Neural crest cell (in vitro differentiated cells): ENCODE results near the gene ATP10B. TPM values are rescaled to one million over a fixed set of nuclear protein-coding genes. Genes with fewer than 3 reads are reported as not detected.

Source experiments
- DNase-seq: peaks from one replicate; pipeline ENCODE4 v3.0.0; 2021; ENCODE audit warnings: low read depth, mixed read lengths, low spot score
- H3K27ac Mint-ChIP-seq: one replicate; pipeline ENCODE4 v1.8.0; 2021; ENCODE audit warnings: mild to moderate bottlenecking, mixed read lengths; ENCODE audit not compliant: unreplicated experiment
- H3K27me3 Mint-ChIP-seq: 2 replicates; pipeline ENCODE4 v1.8.0; 2021; ENCODE audit warnings: low read depth, mild to moderate bottlenecking, mixed read lengths
- H3K36me3 Mint-ChIP-seq: 2 replicates; pipeline ENCODE4 v1.8.0; 2021; ENCODE audit warnings: low read depth, mild to moderate bottlenecking, mixed read lengths
- H3K4me1 Mint-ChIP-seq: 2 replicates; pipeline ENCODE4 v1.8.0; 2021; ENCODE audit warnings: mixed read lengths
- H3K4me3 Mint-ChIP-seq: one replicate; pipeline ENCODE4 v1.8.0; 2021; ENCODE audit warnings: mild to moderate bottlenecking, mixed read lengths
- H3K9me3 Mint-ChIP-seq: 2 replicates; pipeline ENCODE4 v1.8.0; 2021; ENCODE audit warnings: mixed read lengths
- total RNA-seq: library from RNA; stranded (reverse); gene quantifications from 2 replicates; pipeline ENCODE4 v1.2.1, GENCODE V29; 2021
- TF ChIP-seq, protein P1 (sequence below): fragments of 200-600 bp; sonication (generic); conservative IDR thresholded peaks from 2 replicates; pipeline ENCODE4 v1.5.0; 2021; ENCODE audit warnings: antibody characterized with exemption, mild to moderate bottlenecking

The ATP10B gene
- total RNA-seq, 1 donor from 2014 or later, result 10.8 TPM

DNA sequence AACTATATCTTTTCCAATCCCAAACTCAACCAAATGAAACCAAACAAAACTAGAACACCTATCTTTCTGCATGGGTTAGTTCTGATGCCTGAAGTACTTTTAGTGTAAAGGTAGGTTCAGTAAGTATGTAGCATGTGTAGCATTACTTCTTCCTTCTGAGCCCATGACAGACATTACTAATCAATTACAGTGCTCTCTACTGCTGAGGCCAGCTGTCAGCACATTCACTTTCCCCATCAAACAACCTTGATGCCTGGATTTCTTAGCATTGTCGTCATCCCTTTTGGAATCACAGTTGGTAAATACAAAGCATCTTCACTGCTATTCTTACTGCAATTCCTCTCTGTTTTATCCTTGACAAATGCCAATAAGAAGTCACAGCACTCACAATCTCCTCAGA is 327.2 kb downstream of the ATP10B start:
- no peak overlapping the region for H3K27ac Mint-ChIP-seq
- peaks cover 5% of the 10 kb centered on the region for H3K4me1 Mint-ChIP-seq
- TF ChIP-seq, protein P1, sequence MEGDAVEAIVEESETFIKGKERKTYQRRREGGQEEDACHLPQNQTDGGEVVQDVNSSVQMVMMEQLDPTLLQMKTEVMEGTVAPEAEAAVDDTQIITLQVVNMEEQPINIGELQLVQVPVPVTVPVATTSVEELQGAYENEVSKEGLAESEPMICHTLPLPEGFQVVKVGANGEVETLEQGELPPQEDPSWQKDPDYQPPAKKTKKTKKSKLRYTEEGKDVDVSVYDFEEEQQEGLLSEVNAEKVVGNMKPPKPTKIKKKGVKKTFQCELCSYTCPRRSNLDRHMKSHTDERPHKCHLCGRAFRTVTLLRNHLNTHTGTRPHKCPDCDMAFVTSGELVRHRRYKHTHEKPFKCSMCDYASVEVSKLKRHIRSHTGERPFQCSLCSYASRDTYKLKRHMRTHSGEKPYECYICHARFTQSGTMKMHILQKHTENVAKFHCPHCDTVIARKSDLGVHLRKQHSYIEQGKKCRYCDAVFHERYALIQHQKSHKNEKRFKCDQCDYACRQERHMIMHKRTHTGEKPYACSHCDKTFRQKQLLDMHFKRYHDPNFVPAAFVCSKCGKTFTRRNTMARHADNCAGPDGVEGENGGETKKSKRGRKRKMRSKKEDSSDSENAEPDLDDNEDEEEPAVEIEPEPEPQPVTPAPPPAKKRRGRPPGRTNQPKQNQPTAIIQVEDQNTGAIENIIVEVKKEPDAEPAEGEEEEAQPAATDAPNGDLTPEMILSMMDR, result no peak
- H3K4me3 Mint-ChIP-seq, result no peak overlapping the region
- no peaks in the 10 kb centered on the region for H3K9me3 Mint-ChIP-seq
- H3K36me3 Mint-ChIP-seq, result no peaks in the 10 kb centered on the region
- no peak for DNase-seq
- H3K27me3 Mint-ChIP-seq, result peaks cover 22% of the 10 kb centered on the region

DNA sequence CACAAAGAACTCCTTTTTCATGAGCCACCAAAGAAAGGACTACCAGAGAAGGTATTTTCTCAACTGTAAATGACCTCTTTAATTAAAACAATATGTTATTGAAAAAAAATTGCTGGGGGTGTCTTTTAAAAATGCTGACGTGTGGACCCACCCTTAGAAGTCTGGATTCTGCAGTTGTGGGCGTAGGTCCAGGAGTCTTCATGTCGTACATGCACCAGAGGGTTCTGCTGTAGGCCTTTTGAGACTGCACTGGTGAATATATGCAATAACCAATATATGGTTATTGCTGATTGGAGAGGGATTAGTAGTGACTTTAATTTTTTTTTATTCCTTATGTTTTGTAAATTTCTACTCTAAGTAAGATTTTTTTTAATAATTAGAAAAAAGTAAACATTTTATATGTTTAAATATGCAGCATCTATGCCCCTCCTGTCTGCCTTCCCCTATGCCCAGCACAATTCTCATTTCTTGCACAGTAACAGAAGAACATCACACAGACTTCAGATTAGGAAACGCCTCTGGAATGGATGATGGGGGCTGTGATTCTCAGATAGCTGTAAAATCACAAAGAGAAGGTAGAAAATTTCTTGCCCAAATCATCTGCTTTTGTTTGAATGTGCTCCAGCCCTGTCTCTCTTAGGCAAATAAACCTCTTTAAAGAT is 328.4 kb downstream of the ATP10B start:
- Mint-ChIP-seq H3K27me3 (peaks cover 19% of the 10 kb centered on the region), H3K4me3 (no peak overlapping the region), H3K36me3 (no peaks in the 10 kb centered on the region), H3K4me1 (peaks cover 5% of the 10 kb centered on the region), H3K9me3 (no peaks in the 10 kb centered on the region), H3K27ac (no peak overlapping the region)
- no peak for DNase-seq
- TF ChIP-seq, protein P1, result no peak

DNA sequence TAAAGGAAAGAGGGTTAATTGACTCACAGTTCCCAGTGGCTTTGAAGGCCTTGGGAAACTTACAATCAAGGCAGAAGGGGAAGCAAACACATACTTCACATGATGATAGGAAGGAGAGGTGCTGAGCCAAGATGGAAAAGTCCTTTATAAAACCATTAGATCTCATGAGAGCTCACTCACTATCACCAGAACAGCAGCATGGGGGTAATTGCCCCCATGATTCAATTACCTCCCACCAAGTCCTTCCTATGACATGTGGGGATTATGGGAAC is 330.7 kb downstream of the ATP10B start:
- Mint-ChIP-seq H3K4me3 (no peak overlapping the region), H3K36me3 (no peaks in the 10 kb centered on the region), H3K9me3 (no peaks in the 10 kb centered on the region), H3K4me1 (no peaks in the 10 kb centered on the region), H3K27me3 (peaks cover 12% of the 10 kb centered on the region), H3K27ac (no peak overlapping the region)
- no peak for DNase-seq
- TF ChIP-seq, protein P1, result no peak

DNA sequence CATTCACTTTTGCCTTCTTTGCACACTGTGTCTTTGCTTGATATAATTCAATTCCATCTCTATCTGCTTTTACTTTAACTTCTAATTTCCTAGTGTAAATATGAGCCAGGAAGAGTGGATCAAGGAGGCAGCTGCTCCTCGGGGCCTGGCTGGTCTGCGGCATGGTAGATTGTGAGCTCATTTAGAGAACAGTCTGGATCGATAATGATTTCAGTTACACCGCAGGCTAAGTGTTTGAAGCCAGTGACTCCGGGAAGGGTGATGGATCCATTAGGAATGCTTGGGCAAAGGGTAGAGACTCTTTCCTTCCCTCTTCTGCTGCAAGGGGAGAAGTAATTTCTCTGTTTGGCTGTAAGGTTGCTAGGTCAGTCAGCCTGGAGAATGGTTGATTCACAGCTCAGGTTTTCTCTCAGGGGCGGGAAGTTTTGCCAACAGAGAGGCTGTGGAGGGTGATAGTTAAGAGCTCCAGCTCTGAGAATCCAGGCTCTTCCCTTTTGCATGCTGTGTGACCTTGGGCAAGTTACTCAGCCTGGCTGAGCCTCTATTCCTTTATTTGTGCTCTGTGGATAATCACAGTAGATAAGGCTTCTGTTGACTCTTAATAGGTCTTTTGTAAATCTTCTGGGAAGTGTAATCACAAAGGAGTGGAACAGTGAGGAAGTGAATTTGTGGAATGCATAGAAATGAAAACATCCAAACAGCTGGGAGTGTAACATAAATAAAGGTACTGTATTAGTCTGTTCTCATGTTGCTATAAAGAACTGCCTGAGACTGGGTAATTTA is 331.2 kb downstream of the ATP10B start:
- Mint-ChIP-seq H3K4me1 (no peaks in the 10 kb centered on the region), H3K36me3 (no peaks in the 10 kb centered on the region), H3K27me3 (peaks cover 10% of the 10 kb centered on the region), H3K4me3 (no peak overlapping the region), H3K9me3 (no peaks in the 10 kb centered on the region), H3K27ac (peak overlapping the region; percentile 32)
- no peak for DNase-seq
- TF ChIP-seq, protein P1, result no peak

DNA sequence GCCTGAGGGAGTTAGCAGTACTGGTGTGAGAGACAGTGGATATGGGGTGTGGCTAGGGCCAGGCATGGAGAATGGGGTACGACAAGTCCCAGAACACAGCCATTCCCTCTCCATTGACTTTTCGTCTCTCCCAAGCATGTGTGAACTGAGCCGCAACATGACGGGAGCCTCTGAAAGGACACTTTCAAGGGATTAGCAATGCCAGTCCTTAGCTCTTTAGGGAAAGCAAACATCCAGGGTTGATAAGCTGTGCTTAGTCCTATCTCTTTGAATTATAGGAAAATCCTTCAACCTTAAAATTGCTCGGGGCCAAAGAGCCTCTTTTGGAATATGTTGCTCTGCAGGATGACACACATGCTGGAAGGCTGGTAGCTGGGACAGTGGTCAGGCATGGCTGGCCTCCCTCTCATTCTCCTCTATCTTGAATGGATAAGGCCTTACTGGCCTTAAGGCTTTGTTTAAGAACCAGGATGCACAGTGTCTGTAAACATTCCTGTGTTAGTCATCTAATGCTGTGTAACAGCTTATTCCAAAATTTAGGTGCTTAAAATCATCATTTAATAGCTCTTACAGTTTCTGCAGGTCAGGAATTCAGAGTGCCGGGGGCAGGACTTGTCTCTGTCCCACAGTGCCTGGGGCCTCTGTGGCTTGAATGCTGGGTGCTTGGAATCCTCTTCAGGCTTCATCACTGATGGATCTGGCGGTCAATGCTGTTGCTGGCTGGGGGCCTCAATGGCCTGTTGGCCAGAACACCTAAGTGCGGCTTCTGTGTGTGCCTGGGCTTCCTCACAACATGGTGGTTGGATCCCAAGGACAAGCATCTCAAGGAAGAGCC is 335.1 kb downstream of the ATP10B start:
- no peak for DNase-seq

More for the DNA sequence above, 335.1 kb downstream of the ATP10B start:
- Mint-ChIP-seq H3K27me3 (peaks cover 12% of the 10 kb centered on the region), H3K36me3 (no peaks in the 10 kb centered on the region), H3K4me1 (no peaks in the 10 kb centered on the region), H3K9me3 (no peaks in the 10 kb centered on the region), H3K4me3 (no peak overlapping the region), H3K27ac (peak overlapping the region; percentile 38)
- TF ChIP-seq, protein P1, result no peak
